ENCODE data around the gene MARCHF3.

The MARCHF3 gene

GRCh38 chr5:126982926-126983873, 47.2 kb downstream of the MARCHF3 start:
- DNase-seq (no peak), ATAC-seq (no peak)

GRCh38 chr5:126982202-126982601, 48.2 kb downstream of the MARCHF3 start:
- DNase-seq: no peak
- no peak for ATAC-seq

GRCh38 chr5:126981701-126982100, 48.7 kb downstream of the MARCHF3 start:
- DNase-seq: no peak
- ATAC-seq: no peak

DNA sequence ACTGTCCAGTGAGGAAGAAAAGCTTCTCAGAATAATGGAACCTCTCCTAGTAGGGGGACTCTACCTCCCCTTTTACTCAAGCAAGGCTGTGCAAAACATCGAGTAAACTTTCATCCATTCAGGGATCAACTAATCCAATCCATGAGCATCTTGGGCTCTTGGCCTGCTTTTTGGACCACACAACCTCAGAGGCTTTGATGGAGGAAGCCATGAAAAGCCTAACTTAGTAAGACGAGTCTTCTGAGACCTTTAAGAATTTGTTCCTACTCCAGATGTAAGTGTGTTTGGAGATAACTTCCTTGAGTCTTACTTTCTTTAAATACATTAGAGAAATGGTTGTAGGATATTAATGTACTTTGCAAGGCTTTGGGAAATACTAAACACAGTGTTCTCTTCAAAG, 49.1 kb downstream of the MARCHF3 start:
- DNase-seq (no peak), ATAC-seq (no peak)

DNA sequence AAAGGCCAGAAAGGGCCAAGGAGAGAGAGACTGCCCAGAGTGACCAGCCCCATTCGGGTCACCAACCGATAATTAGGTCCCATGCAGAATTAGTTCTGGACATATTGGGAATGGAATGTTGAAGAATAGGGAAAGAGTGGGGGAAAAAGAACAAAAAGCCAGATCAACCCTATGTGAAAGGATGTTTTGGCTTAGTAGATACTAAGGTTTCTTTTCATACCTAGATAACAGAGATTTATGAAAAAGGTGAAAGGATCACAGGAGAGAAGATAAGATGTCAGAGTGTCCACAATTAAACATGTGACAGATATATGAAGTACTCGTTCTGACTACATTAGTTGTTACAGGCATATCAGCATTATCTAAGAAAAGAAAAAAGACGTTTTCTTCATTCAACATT, 52.1 kb downstream of the MARCHF3 start:
- DNase-seq: no peak

DNA sequence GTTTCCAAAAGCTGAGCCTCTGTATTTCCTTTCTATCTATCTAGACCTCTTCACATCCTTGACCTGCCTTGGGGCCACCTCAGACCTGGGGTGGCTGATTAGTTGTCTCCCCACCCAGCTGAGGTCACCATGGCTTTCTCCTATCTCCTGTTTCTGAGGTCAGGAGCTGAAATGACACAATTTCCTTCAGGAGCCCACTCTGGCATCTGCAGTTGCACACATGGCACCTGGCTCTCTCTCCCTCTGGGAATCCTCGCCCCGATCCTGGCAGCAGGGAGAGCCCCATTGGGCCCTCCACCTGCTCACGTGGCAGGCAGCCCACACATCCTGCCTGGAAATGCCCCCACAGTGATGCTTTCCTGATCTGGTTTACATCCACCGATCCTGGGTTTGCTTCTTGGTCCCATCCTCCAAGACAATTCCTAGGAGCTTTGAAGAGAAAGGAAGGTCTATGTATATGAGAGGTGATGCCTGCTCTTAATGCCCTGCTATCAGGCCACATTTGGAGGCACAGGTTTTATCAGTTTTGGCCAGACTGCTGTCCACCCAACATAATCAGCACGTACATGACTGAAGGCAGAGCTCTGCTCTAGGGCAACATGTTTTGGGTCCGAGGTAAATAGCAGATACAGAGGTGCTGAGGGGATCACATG, 53.7 kb downstream of the MARCHF3 start:
- DNase-seq (no peak), ATAC-seq (no peak)

More for the DNA sequence above, 52.1 kb downstream of the MARCHF3 start:
- no peak for ATAC-seq

GRCh38 chr5:126975796-126976195, 54.6 kb downstream of the MARCHF3 start:
- ATAC-seq (no peak), DNase-seq (no peak)

GRCh38 chr5:126973193-126973592, 57.2 kb downstream of the MARCHF3 start:
- DNase-seq (no peak), ATAC-seq (no peak)

GRCh38 chr5:126972062-126972895, 58.1 kb downstream of the MARCHF3 start:
- ATAC-seq (peak; percentile 67), DNase-seq (peak; percentile 34)

GRCh38 chr5:126971455-126972031, 58.8 kb downstream of the MARCHF3 start:
- no peak for ATAC-seq
- DNase-seq: no peak

DNA sequence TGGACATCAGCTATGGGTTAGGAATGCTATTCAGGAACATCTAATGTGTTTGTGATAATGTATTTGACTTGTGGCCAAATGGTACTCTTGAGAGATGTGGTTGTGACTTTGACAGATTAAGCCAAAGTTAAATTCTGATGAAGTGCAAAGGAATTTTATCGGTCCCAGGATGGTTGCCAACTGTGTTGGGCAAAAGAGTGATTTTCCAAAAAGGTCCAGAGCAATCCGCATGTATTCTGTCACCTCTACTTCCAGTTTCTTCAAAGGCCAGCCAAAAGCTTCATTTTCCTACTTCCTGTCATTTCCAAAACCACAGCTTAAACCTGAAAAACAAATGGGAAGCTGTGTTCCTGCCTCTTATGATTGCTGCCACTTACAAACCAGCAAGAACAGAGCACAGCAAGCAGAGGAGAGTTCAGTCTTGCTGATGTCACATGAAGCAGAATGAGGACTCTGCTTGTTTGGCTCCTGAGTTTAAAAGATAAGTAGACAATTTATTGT, 59.8 kb downstream of the MARCHF3 start:
- DNase-seq (no peak), ATAC-seq (no peak)

- DNase-seq (no peak), ATAC-seq (no peak)
Observed at GRCh38 chr5:126969548-126969947, 60.8 kb downstream of the MARCHF3 start.

DNA sequence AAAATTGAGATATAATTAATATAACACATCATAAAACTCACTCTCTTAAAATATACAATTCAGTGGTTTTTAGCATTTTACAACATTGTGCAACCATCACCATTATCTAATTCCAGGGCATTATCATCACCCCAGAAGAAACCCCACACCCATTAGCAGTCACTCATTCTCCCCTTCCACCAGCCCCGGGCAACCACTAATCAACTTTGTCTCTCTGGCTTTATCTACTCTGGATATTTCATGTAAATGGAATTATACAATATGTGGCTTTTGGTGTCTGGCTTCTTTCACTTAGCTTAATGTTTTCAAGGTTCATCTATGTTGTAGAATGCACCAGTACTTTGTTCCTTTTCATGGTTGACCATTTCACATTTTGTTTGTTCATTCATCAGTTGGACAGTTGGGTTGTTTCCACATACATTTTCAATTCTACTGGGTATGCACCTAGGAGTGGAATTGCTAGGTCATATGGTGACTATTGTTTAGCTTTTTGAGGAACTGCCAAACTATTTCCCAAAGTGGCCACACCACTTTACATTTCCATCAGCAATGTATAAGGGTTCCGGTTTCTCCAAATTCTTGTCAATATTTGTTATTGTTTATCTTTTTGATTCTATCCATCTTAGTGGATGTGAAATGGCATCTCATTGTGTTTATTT, 62.4 kb downstream of the MARCHF3 start:
- ATAC-seq (no peak), DNase-seq (no peak)

DNA sequence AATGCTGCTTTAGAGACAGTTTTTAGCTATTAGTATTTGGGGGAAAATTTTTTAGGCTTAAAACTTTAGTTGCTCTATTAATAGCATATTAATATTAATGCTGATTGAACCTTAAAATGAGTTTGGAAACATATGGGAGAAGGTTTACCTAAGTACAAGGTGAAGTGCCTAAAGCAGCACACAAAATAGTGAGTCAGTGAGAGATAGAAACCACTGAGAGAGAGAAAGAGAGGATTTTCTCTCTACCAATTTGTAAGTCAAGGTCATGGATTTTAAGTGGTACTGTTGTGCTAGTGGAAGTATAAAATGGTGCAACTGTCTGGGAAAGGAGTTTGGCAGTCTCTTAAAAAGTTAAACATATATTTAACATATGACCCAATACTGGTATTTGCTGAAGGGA, 64.9 kb downstream of the MARCHF3 start:
- no peak for ATAC-seq
- DNase-seq: no peak

DNA sequence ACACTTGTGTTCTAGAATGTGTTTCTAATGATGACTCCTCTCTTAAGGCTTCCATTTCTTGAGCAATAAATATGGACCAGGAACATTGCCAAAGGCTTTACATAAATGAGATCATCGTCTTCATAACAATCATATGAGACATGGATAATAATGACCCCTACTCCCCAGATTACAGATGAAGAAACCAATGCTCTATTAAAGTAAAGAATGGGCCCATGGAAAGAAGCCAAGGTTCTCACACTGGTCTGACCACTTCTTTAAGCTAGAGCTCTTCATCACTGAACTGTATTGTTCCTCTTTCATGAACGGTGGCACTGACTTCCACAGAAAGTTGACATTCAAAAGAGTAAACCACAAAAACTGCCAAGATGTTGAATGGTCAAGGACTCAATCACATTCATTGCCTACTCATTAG, 65.3 kb downstream of the MARCHF3 start:
- no peak for ATAC-seq
- DNase-seq: no peak

DNA sequence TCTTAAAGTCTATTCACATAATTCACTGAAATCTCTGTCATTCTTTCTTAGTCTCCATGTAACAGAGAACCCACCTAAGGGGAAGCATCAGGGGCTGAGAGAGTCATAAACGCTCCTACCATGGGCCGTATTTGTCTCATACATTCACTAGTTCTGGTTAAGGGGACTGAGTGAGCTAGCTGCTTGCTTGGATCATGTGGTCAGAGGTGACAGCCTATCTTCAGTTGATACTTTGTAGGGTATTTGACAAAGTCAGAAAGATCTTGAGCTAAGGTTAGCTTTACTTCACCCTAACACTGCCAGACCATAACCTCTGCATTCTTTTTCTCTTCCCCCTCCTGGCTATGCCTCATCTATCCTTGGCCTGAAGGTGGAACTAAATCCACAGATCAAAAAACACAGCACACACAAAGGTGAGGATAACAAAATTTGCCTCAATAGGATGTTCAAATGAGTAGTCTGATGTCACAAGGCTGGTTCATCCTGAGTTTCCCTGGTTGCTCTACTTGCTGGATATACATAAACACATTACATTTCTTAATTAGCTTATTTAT, 66.5 kb downstream of the MARCHF3 start:
- ATAC-seq (no peak), DNase-seq (no peak)

DNA sequence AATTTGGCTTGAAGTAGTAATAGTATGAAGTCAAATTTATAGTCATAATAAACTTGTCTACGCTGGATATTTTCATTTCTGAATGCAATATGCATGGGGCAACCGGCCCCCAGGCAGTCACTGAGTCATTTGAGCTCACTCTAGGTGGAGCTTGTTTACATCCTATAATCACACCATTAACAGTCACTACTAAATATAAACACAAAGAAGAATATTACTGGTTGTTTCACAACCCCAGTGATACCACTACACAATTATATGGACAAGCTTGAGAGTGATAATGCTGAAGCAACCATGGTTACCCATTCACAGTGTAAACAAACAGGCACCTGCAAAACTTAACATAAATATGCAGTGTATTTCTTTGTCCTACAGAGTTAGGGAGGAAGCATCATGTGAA, 68.7 kb downstream of the MARCHF3 start:
- DNase-seq (no peak), ATAC-seq (no peak)

DNA sequence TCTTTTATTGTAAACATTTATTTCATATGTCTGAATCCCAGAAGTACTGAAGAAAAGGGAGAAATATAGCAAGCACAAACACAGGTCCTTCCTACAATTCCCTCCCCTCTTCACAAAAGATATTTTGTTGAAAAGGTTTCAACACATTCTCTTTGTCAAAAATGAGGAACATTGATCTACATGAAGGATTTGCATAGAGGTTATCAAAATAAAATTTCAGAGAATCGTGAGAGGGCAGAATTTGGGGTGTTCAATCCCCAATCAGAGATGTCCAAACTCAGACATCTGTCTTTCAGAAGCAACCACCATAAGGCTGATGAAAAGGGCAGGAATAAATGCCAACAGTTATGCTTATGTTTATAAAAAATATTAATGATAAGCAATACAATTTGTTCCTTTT, 69.2 kb downstream of the MARCHF3 start:
- ATAC-seq: no peak

GRCh38 chr5:126959188-126959587, 71.2 kb downstream of the MARCHF3 start:
- ATAC-seq (no peak), DNase-seq (no peak)

More for the DNA sequence above, 69.2 kb downstream of the MARCHF3 start:
- DNase-seq: no peak

DNA sequence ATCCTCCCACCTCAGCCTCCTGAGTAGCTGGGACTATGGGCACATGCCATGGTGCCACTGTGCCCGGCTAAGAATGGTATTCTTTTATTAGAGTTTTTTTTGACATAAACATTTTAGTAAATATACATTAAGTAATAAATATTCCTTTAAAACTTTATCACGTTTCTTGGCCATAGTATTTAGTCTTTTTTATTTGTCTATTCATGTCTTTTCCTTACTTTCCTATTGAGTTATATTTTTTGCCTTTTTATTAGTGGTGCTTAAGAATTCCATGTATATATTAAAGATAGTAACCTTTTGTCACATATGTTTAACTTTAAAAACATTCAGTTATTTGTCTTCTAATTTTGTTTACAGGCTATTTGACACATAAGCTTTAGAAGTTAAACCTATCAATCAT, 73.4 kb downstream of the MARCHF3 start:
- no peak for ATAC-seq
- DNase-seq: no peak

DNA sequence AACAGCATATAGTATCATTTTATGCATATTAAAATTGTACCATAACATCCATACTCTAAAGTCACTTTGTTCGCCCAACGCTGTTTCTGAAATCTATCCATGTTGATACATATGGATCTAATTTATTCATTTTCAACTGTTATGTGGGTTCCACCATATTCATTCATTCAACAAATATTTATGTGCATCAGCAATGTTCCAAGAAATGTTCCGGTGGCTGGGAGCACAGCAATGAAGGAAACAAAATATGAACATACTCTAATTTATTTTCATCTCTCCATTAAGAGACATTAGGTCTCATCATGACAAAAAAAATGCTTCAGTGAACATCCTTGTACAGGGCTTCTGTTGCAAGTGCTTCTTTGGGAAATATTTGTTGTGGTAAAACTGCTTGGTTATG, 75.4 kb downstream of the MARCHF3 start:
- no peak for DNase-seq

More for the DNA sequence above, 75.4 kb downstream of the MARCHF3 start:
- no peak for ATAC-seq

All from stimulated activated naive CD8-positive, alpha-beta T cell treated with anti-CD3 and anti-CD28 coated beads, Interleukin-15, Interleukin-2, amounts not matched to agents 100 U/mL and 50 U/mL, for 24 hours (primary cell).